Activated CD4-positive, alpha-beta T cell treated with anti-CD3 and anti-CD28 coated beads, Interleukin-2, amount 50 U/mL, for 1 hour (primary cell): ENCODE results near the gene RNF212.

ENCODE experiments used
- DNase-seq: peaks from one replicate; pipeline ENCODE4 v3.0.0-alpha.2; 2020

Gene RNF212

GRCh38 chr4:1045595-1046201, 67.7 kb downstream of the RNF212 start:
- no peak for DNase-seq

GRCh38 chr4:1045193-1045594, 68.2 kb downstream of the RNF212 start:
- no peak for DNase-seq

GRCh38 chr4:1044469-1045192, 68.7 kb downstream of the RNF212 start:
- no peak for DNase-seq

- DNase-seq: no peak
These were observed 69.5 kb downstream of the RNF212 start for GRCh38 chr4:1043651-1044468.

- DNase-seq: no peak
These were observed 70.2 kb downstream of the RNF212 start for GRCh38 chr4:1043162-1043561.

- DNase-seq: no peak
These were observed 70.9 kb downstream of the RNF212 start for GRCh38 chr4:1042352-1043055.

- DNase-seq: no peak
These were observed 71.4 kb downstream of the RNF212 start for GRCh38 chr4:1041936-1042330.

GRCh38 chr4:1041147-1041935, 72.0 kb downstream of the RNF212 start:
- no peak for DNase-seq

- no peak for DNase-seq
These were observed 72.8 kb downstream of the RNF212 start for GRCh38 chr4:1040344-1041146.

GRCh38 chr4:1039493-1040343, 73.6 kb downstream of the RNF212 start:
- DNase-seq: no peak

- no peak for DNase-seq
These were observed 74.3 kb downstream of the RNF212 start for GRCh38 chr4:1038948-1039492.

GRCh38 chr4:1036976-1037810, 76.2 kb downstream of the RNF212 start:
- DNase-seq: no peak

GRCh38 chr4:1036095-1036494, 77.3 kb downstream of the RNF212 start:
- no peak for DNase-seq

GRCh38 chr4:1035510-1035909, 77.9 kb downstream of the RNF212 start:
- no peak for DNase-seq

GRCh38 chr4:1033840-1034551, 79.4 kb downstream of the RNF212 start:
- no peak for DNase-seq

GRCh38 chr4:1032861-1033260, 80.5 kb downstream of the RNF212 start:
- DNase-seq: no peak

- DNase-seq: no peak
These were observed 81.2 kb downstream of the RNF212 start for GRCh38 chr4:1031956-1032795.

GRCh38 chr4:1031346-1031745, 82.0 kb downstream of the RNF212 start:
- no peak for DNase-seq
